GM23338 (cell line): ENCODE results near the gene DPP10.

Experiments
- CTCF ChIP-seq, 2 experiments: fragments of 200-600 bp in 1 of 2; sonication (generic) in 1 of 2; conservative IDR thresholded peaks; 2 replicates each; pipeline versions ENCODE4 v1.5.1 to v1.6.1; 2016 to 2017; ENCODE audit warnings: antibody characterized with exemption in 2 of 2, low read depth in 2 of 2, mild to moderate bottlenecking in 2 of 2, moderate library complexity in 1 of 2
- ETS1 ChIP-seq: IDR thresholded peaks from 2 replicates; pipeline ENCODE4 v1.6.1; 2016; ENCODE audit warnings: antibody characterized with exemption
- EZH2 ChIP-seq: fragments of 200-600 bp; sonication (generic); IDR thresholded peaks from one replicate; pipeline ENCODE4 v1.8.0; 2017; ENCODE audit warnings: antibody characterized with exemption, mild to moderate bottlenecking, low read depth; ENCODE audit not compliant: unreplicated experiment
- EZH2phosphoT487 ChIP-seq: fragments of 200-600 bp; sonication (generic); IDR thresholded peaks from one replicate; pipeline ENCODE4 v1.8.1; 2018; ENCODE audit warnings: antibody characterized with exemption; ENCODE audit not compliant: unreplicated experiment
- JUNB ChIP-seq: IDR thresholded peaks from one replicate; pipeline ENCODE4 v1.6.1; 2016; ENCODE audit warnings: antibody characterized with exemption; ENCODE audit not compliant: unreplicated experiment
- POLR2AphosphoS5 ChIP-seq: IDR thresholded peaks from 2 replicates; pipeline ENCODE4 v1.6.1; 2016; ENCODE audit warnings: antibody characterized with exemption, low read depth
- REST ChIP-seq: IDR thresholded peaks from one replicate; pipeline ENCODE4 v1.6.1; 2018; ENCODE audit warnings: antibody characterized with exemption; ENCODE audit not compliant: unreplicated experiment
- STAT1 ChIP-seq: IDR thresholded peaks from one replicate; pipeline ENCODE4 v1.6.1; 2016; ENCODE audit warnings: antibody characterized with exemption; ENCODE audit not compliant: unreplicated experiment
- ZNF331 ChIP-seq: fragments of 250-450 bp; sonication (Bioruptor Pico); IDR thresholded peaks from 2 replicates; pipeline ENCODE4 v1.5.0; 2020; ENCODE audit warnings: low read depth, mild to moderate bottlenecking, moderate library complexity

- TF ChIP-seq CTCF (conservative IDR thresholded peaks at IDR 0.05; ENCODE audit: low read depth in 2 of 2) (no peak), EZH2 (no peak), ZNF331 (CRISPR knock-in tag) (no peak), REST (no peak), EZH2phosphoT487 (no peak), POLR2AphosphoS5 (no peak), STAT1 (no peak), JUNB (no peak), ETS1 (no peak)
These were observed 419.8 kb downstream of the DPP10 start for GRCh38 chr2:114862243-114862642.
